HG03045 (cell line): Measurements from ENCODE around the gene WWC2.
"Not testable (repeated sequence)": the region's sequence is repeated elsewhere in the genome, so short reads cannot be mapped to it uniquely, and the experiment has no call there.

Experiments used
- ATAC-seq: cut with Tn5 transposase; IDR thresholded peaks from one replicate; pipeline ENCODE4 v1.9.1; 2021; ENCODE audit warnings: mild to moderate bottlenecking, moderate library complexity; ENCODE audit not compliant: unreplicated experiment

The WWC2 gene

GRCh38 chr4:183171484-183172267 lies 72.6 kb downstream of the WWC2 start:
- no peak for ATAC-seq

- ATAC-seq = no peak
Measured at GRCh38 chr4:183172881-183173280, 73.8 kb downstream of the WWC2 start.

- ATAC-seq = no peak
Measured at GRCh38 chr4:183173580-183174526, 74.8 kb downstream of the WWC2 start.

DNA sequence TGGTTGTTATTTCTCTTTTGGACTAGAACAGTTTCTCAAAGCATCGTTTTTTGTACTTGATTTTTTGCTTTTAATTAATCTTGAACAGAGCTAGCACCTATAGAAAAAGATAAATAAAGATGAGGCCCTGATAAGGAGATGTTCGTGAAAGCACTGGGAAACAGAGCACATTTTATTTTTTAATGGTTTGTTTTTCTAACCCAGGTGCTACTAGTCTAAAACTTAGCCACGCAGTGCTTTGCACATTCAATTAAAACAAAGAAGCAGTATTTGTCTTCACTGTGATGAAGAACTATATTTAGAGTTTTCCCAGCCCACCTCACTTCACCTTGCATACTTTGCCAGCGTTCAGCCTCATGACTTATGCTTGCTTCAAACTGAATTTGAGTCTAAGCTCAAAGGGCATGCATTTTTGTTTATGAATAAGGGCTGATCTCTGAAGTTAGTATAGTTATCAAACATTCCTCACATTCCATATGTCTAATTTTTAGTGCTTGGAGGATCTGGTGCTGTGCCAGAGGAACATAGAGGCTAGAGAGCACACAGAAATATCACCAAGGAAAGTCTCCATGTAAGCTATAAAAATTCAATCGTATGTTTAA lies 76.7 kb downstream of the WWC2 start:
- no peak for ATAC-seq

- ATAC-seq = no peak
Measured at GRCh38 chr4:183177001-183177400, 77.9 kb downstream of the WWC2 start.

DNA sequence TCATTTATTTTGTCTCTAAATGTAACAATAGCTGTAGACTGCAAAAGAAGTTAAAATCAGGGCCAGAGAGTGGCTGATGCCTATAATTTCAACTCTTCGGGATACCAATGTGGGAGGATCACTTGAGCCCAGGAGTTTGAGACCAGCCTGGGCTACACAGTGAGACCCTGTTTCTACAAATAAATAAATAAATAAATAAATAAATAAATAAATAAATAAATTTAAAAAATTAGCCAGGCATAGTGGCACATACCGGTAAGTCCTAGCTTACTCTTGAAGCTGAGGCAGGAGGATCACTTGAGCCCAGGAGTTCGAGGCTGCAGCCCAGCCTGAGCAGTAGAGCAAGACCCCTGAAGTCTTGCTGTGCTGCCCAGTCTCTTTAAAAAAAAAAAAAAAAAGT lies 79.1 kb downstream of the WWC2 start:
- ATAC-seq = no peak

- no peak for ATAC-seq
Measured at GRCh38 chr4:183180096-183180495, 81.0 kb downstream of the WWC2 start.

- no peak for ATAC-seq
Measured at GRCh38 chr4:183180621-183181020, 81.6 kb downstream of the WWC2 start.

- no peak for ATAC-seq
Measured at GRCh38 chr4:183181081-183181480, 82.0 kb downstream of the WWC2 start.

GRCh38 chr4:183182873-183183725 lies 84.0 kb downstream of the WWC2 start:
- ATAC-seq = no peak

GRCh38 chr4:183183906-183184535 lies 85.0 kb downstream of the WWC2 start:
- ATAC-seq = no peak

GRCh38 chr4:183185018-183185417 lies 86.0 kb downstream of the WWC2 start:
- no peak for ATAC-seq

DNA sequence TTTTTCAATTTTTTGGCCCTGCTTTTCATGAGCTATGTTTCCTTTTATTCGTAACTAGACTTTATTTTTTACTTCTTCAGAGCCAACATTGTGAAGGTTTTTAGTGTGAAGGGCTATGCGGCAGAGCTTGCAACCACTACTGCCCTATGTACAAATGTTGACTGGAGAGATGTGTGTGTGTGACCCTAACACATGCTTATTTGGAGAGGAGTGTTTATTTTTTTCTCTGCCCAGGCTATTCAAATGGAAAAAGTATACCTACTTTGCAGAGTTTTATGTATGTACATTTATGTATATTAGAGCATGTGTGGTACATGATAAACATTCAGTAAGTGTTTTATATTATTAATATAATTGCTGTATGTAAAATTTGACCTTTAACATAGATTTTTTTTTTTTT lies 86.5 kb downstream of the WWC2 start:
- no peak for ATAC-seq

DNA sequence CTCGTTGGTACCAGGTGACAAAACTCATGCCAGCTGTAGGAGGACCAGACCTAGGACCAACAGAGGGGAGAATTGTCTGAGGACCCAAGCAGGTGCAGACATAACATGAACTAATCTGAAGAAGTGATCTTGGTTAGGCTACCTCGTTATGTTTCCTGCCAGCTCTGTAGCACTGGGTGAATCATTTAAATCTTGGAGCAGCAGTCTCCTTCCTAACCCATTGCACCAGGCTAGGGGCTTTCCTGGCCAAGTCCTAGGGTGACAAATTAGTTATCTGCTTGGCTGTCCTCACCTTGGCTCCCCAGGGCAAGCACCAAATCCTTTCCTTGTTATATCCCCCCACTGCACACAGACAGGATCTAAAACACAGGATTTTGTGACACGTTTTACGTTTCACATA lies 87.8 kb downstream of the WWC2 start:
- no peak for ATAC-seq

GRCh38 chr4:183190900-183191527 lies 92.0 kb downstream of the WWC2 start:
- ATAC-seq = no peak

- no peak for ATAC-seq
Measured at GRCh38 chr4:183191630-183192029, 92.6 kb downstream of the WWC2 start.

DNA sequence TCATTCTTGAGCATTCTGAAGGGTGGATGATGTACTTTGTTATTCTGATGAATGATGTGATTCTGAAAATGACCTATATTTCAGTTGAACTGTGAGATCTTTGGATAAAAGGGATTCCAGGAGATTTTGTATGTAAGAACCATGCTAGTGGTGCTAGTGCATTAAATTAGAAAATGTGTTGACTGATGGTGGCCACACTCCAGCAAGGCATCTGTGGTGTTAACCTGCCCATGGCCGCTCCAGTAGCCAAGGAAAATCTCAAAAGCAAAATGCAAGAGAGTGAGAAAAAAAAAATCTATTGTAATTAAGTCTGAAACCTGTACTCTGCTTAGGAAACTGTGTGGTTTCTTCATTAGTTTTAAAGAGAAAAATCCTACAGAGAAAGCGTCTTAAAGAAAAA lies 93.5 kb downstream of the WWC2 start:
- ATAC-seq = no peak

DNA sequence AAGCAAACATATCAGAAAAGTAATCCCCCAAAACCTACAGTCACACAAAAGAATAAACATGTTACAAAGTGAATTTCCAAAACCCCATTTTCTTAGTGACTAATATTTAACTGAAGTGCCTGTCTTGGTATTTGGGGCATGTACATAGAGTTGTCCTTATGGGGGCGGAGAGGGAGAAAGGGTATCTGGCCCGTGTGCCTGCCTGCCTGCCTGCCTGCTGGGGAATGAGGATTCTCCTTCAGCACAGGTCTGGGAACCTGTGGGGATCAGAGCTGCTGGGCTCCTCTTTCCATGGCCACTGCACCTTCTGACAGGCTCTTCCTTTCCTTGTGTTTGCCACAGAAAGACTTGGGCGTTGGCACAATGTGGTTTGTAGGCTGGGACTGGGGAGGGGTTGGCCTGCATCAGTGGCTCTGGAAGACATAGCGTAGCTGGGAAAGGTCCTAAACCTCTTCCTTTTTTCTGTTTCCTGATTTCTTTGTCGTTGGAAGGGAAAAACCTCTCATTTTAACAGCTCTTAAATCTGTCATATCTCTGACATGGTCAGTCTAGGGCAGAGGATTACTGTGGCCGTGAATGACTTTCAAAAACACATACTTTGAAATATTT lies 94.8 kb downstream of the WWC2 start:
- not testable (repeated sequence) for ATAC-seq

DNA sequence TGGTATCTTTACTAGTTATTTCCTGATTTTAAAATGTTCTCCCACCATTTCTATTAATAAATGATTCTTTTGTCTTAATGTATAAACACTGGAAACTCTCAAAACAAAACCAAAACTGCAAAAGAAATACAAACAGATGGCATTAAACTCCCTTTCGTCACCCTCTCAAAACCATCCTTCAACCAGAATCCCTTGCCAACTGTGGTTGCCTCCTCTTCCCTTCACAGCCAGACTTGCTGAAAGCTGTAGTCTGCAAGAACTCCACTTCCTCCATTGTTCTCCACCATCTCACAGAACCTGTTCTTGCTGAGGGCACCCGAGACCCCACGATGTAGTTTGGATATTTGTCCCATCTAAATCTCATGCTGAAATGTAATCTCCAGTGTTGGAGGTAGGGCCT lies 96.5 kb downstream of the WWC2 start:
- no peak for ATAC-seq
